Caco-2 (cell line): ENCODE results near the gene RPS6KA2. TPM values are rescaled to one million over a fixed set of nuclear protein-coding genes. Genes with fewer than 3 reads are reported as not detected.

Experiments used
- BruUV-seq: library from RNA; stranded (reverse); fragments of 400-500 nt; replicated peaks from 2 replicates; lab custom pipeline; 2021; lab: Mats Ljungman, UMichigan
- CTCF ChIA-PET: fragments of 300-600 bp; sonication (Branson Sonifier 250); formaldehyde crosslinking; loops from one replicate; lab custom pipeline; 2022; ENCODE audit warnings: antibody characterized with exemption; lab: Charles Lee
- POLR2A ChIA-PET: fragments of 300-600 bp; sonication (Branson Sonifier 250); formaldehyde crosslinking; loops from one replicate; lab custom pipeline; 2022; ENCODE audit warnings: antibody characterized with exemption; lab: Charles Lee
- DNase-seq, 2 experiments: peaks; one replicate each; pipeline versions ENCODE4 v3.0.0 to v3.0.0-alpha.2; 2020 to 2022
- H3K27me3 ChIP-seq: replicated peaks from 2 replicates; pipeline ENCODE4 v1.6.0; 2011; ENCODE audit warnings: low read length; ENCODE audit not compliant: control insufficient read depth, insufficient read depth
- H3K36me3 ChIP-seq: 2 replicates; pipeline ENCODE4 v1.5.1; 2011; ENCODE audit warnings: low read length; ENCODE audit not compliant: control insufficient read depth, insufficient read depth
- H3K4me1 ChIP-seq: fragments of 250-450 bp; sonication (Bioruptor Pico); 2 replicates; pipeline ENCODE4 v1.5.1; 2020; ENCODE audit warnings: mild to moderate bottlenecking
- H3K4me3 ChIP-seq: 2 replicates; pipeline ENCODE4 v1.5.1; 2011; ENCODE audit warnings: low read depth, mild to moderate bottlenecking, control low read depth, low read length
- H3K9me3 ChIP-seq: fragments of 250-450 bp; sonication (Bioruptor Pico); 2 replicates; pipeline ENCODE4 v1.5.1; 2020; ENCODE audit warnings: mild to moderate bottlenecking, moderate library complexity
- H3K27ac Mint-ChIP-seq: one replicate; pipeline ENCODE4 v1.8.0; 2022; ENCODE audit warnings: mixed read lengths; ENCODE audit not compliant: unreplicated experiment
- H3K27me3 Mint-ChIP-seq: one replicate; pipeline ENCODE4 v1.8.0; 2022; ENCODE audit warnings: mixed read lengths; ENCODE audit not compliant: insufficient read depth, unreplicated experiment
- H3K36me3 Mint-ChIP-seq: one replicate; pipeline ENCODE4 v1.8.0; 2022; ENCODE audit warnings: mild to moderate bottlenecking, mixed read lengths; ENCODE audit not compliant: insufficient read depth, unreplicated experiment
- H3K4me1 Mint-ChIP-seq: one replicate; pipeline ENCODE4 v1.8.0; 2022; ENCODE audit warnings: low read depth, mixed read lengths; ENCODE audit not compliant: unreplicated experiment
- H3K4me3 Mint-ChIP-seq: one replicate; pipeline ENCODE4 v1.8.0; 2022; ENCODE audit warnings: mild to moderate bottlenecking, moderate library complexity, mixed read lengths; ENCODE audit not compliant: unreplicated experiment
- H3K9me3 Mint-ChIP-seq: one replicate; pipeline ENCODE4 v1.8.0; 2022; ENCODE audit warnings: mixed read lengths; ENCODE audit not compliant: unreplicated experiment
- intact Hi-C: fragments of 100-400 bp; cut with micrococcal nuclease; formaldehyde crosslinking; loops from one replicate; pipeline ENCODE4 v1.10.0; 2022; ENCODE audit not compliant: unreplicated experiment
- total RNA-seq: library from RNA; stranded (reverse); gene quantifications from 2 replicates; pipeline ENCODE4 v1.2.3, GENCODE V29; 2022
- TF ChIP-seq, protein P1 (sequence below), 2 experiments: fragments of 200-600 bp in 1 of 2; IDR thresholded peaks; 1 replicate in 1 of 2; 2 replicates in 1 of 2; pipeline versions ENCODE4 v1.5.1 to v1.8.0; 2011 to 2022; ENCODE audit warnings: antibody characterized with exemption in 1 of 2, control low read depth in 1 of 2, inconsistent platforms in 1 of 2, low read depth in 1 of 2, low read length in 1 of 2, mild to moderate bottlenecking in 1 of 2, moderate library complexity in 1 of 2; ENCODE audit not compliant: insufficient read depth in 1 of 2, severe bottlenecking in 1 of 2, unreplicated experiment in 1 of 2

The RPS6KA2 gene
- total RNA-seq, 1 experiment from 2014 or later: 5.6 TPM

DNA sequence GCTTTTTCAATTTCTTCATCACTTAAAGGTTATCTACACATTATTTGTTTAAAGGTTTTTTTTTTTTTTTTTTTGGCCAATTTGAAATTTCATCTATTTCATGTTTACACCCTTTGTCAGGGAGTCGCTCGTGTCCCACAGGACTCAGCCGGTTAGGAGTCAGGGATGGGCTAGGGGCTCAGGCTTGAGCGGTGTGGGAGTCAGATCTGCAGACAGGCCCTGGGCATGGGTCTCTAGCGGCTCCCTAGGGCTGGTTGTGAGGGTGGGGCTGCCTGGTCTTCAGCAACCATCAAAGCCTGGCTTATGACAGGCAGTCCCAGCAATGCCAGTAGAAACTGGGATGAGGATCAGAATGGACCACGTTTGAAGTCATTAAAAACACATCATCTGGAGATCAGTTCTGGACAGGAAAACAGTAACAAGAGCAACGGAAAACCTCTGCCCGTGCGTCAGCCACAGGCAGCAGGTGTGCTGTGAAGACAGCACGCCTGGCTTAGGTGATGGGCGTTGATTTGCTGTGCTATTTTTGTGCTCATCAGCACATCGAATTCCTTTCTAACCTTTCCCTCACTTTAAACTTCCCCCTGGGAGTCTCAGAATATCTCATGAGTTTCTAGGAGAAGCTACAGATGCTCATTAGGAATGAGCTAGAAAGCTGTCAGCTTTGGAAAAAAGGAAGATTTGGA is 153.0 kb downstream of the RPS6KA2 start:
- H3K27me3 ChIP-seq: no peaks in the 10 kb centered on the region
- intact Hi-C loops: no loop called here
- TF ChIP-seq, protein P1, sequence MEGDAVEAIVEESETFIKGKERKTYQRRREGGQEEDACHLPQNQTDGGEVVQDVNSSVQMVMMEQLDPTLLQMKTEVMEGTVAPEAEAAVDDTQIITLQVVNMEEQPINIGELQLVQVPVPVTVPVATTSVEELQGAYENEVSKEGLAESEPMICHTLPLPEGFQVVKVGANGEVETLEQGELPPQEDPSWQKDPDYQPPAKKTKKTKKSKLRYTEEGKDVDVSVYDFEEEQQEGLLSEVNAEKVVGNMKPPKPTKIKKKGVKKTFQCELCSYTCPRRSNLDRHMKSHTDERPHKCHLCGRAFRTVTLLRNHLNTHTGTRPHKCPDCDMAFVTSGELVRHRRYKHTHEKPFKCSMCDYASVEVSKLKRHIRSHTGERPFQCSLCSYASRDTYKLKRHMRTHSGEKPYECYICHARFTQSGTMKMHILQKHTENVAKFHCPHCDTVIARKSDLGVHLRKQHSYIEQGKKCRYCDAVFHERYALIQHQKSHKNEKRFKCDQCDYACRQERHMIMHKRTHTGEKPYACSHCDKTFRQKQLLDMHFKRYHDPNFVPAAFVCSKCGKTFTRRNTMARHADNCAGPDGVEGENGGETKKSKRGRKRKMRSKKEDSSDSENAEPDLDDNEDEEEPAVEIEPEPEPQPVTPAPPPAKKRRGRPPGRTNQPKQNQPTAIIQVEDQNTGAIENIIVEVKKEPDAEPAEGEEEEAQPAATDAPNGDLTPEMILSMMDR (IDR thresholded peaks at IDR 0.05; ENCODE audit: insufficient read depth in 1 of 2, low read depth in 1 of 2, low read length in 1 of 2, severe bottlenecking in 1 of 2, unreplicated experiment in 1 of 2): no peak
- H3K36me3 Mint-ChIP-seq: no peaks in the 10 kb centered on the region
- no peak overlapping the region for H3K4me3 Mint-ChIP-seq
- H3K9me3 ChIP-seq: no peaks in the 10 kb centered on the region
- H3K4me1 ChIP-seq: no peaks in the 10 kb centered on the region
- POLR2A ChIA-PET: no interaction called here
- CTCF ChIA-PET: no interaction called here
- H3K9me3 Mint-ChIP-seq: no peaks in the 10 kb centered on the region
- H3K27ac Mint-ChIP-seq: no peak overlapping the region
- H3K4me1 Mint-ChIP-seq: no peaks in the 10 kb centered on the region
- no peak for DNase-seq
- H3K27me3 Mint-ChIP-seq: peaks cover 10% of the 10 kb centered on the region
- H3K4me3 ChIP-seq: no peak overlapping the region
- no TSS peak for BruUV-seq
- H3K36me3 ChIP-seq: no peaks in the 10 kb centered on the region

DNA sequence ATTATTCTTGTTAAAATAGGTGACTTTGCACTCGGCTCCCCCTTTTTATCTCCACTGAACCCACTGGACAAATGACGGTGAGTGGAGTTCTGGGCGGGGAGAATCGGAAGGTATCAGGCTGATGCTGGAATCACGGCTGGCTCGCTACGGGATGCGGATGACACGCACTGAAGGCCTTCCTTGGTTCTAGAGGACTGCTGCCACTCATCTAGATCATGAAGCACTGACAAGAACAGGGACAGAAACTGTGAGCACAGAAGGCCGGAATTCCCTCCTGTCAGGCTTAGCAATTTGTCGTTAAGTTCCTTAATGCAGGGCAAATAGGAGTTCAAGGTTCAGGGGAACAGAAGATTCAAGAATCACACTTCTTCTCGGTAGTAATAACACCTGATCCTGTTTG is 154.4 kb downstream of the RPS6KA2 start:
- intact Hi-C loops: no loop called here
- no TSS peak for BruUV-seq
- DNase-seq: no peak
- Mint-ChIP-seq H3K9me3 (no peaks in the 10 kb centered on the region), H3K4me3 (no peak overlapping the region), H3K4me1 (no peaks in the 10 kb centered on the region), H3K27me3 (peaks cover 10% of the 10 kb centered on the region), H3K36me3 (no peaks in the 10 kb centered on the region), H3K27ac (no peak overlapping the region)
- Histone ChIP-seq H3K9me3 (no peaks in the 10 kb centered on the region), H3K36me3 (no peaks in the 10 kb centered on the region), H3K4me1 (no peaks in the 10 kb centered on the region), H3K4me3 (no peak overlapping the region), H3K27me3 (no peaks in the 10 kb centered on the region)
- TF ChIP-seq, protein P1 (IDR thresholded peaks at IDR 0.05; ENCODE audit: insufficient read depth in 1 of 2, low read depth in 1 of 2, low read length in 1 of 2, severe bottlenecking in 1 of 2, unreplicated experiment in 1 of 2): no peak
- ChIA-PET POLR2A (no interaction called here), CTCF (no interaction called here)

DNA sequence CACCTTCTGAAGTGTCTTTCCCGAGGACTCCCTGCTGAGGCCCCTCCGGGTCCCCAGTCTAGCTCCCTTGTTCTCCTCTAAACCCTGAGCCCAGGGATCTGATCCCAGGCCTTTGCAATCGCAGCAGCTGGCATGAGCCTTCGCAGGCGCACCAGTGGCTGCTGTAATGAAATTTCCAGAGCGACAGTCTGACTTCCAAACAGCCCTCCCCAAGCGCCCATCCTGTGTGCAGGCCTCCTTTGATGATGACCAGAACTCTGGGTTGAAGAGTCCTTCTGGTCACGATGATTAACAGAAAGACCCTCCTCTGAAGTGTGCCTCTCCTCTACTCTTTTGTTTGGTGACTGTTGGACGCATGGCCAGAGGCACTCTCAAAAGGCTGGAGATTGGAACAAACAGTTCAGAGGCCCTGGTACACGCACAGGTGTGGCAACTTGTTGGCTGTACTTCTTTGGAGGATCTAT is 155.2 kb downstream of the RPS6KA2 start:
- no peaks in the 10 kb centered on the region for H3K9me3 ChIP-seq
- intact Hi-C loops: no loop called here
- Mint-ChIP-seq H3K27me3 (peaks cover 14% of the 10 kb centered on the region), H3K36me3 (no peaks in the 10 kb centered on the region), H3K4me3 (no peak overlapping the region), H3K4me1 (peaks cover 5% of the 10 kb centered on the region), H3K9me3 (no peaks in the 10 kb centered on the region), H3K27ac (no peak overlapping the region)
- H3K4me1 ChIP-seq: no peaks in the 10 kb centered on the region
- ChIA-PET POLR2A (no interaction called here), CTCF (no interaction called here)
- TF ChIP-seq, protein P1 (IDR thresholded peaks at IDR 0.05; ENCODE audit: insufficient read depth in 1 of 2, low read depth in 1 of 2, low read length in 1 of 2, severe bottlenecking in 1 of 2, unreplicated experiment in 1 of 2): no peak
- H3K36me3 ChIP-seq: no peaks in the 10 kb centered on the region
- no peak for DNase-seq
- BruUV-seq: no TSS peak
- no peak overlapping the region for H3K4me3 ChIP-seq
- H3K27me3 ChIP-seq: no peaks in the 10 kb centered on the region
